Type B pancreatic cell (in vitro differentiated cells): ENCODE measurements around the gene INPP5A. TPM values are rescaled to one million over a fixed set of nuclear protein-coding genes. Genes with fewer than 3 reads are reported as not detected.
"Not testable (repeated sequence)": the region's sequence is repeated elsewhere in the genome, so short reads cannot be mapped to it uniquely, and the experiment has no call there.

ENCODE experiments used
- DNase-seq: peaks from one replicate; pipeline ENCODE4 v3.0.0; 2021; ENCODE audit warnings: mixed read lengths; ENCODE audit not compliant: unreplicated experiment; ENCODE audit errors: extremely low spot score
- H3K27ac Mint-ChIP-seq: 2 replicates; pipeline ENCODE4 v1.8.0; 2021; ENCODE audit warnings: mild to moderate bottlenecking, mixed read lengths
- H3K27me3 Mint-ChIP-seq: 2 replicates; pipeline ENCODE4 v1.8.0; 2021; ENCODE audit warnings: mixed read lengths
- H3K36me3 Mint-ChIP-seq: 2 replicates; pipeline ENCODE4 v1.8.0; 2021; ENCODE audit warnings: mixed read lengths
- H3K4me1 Mint-ChIP-seq: one replicate; pipeline ENCODE4 v1.8.0; 2021; ENCODE audit warnings: mixed read lengths; ENCODE audit not compliant: unreplicated experiment
- H3K4me3 Mint-ChIP-seq: 2 replicates; pipeline ENCODE4 v1.8.0; 2021; ENCODE audit warnings: mild to moderate bottlenecking, mixed read lengths
- H3K9me3 Mint-ChIP-seq: 2 replicates; pipeline ENCODE4 v1.8.0; 2021; ENCODE audit warnings: mixed read lengths
- total RNA-seq: library from RNA; stranded (reverse); gene quantifications from 2 replicates; pipeline ENCODE4 v1.2.1, GENCODE V29; 2021; ENCODE audit warnings: low replicate concordance
- TF ChIP-seq, protein P1 (sequence below): fragments of 200-600 bp; sonication (generic); conservative IDR thresholded peaks from 2 replicates; pipeline ENCODE4 v1.5.0; 2021; ENCODE audit warnings: antibody characterized with exemption, mild to moderate bottlenecking

INPP5A gene
- total RNA-seq, 1 donor from 2014 or later, result 26.6 TPM

DNA sequence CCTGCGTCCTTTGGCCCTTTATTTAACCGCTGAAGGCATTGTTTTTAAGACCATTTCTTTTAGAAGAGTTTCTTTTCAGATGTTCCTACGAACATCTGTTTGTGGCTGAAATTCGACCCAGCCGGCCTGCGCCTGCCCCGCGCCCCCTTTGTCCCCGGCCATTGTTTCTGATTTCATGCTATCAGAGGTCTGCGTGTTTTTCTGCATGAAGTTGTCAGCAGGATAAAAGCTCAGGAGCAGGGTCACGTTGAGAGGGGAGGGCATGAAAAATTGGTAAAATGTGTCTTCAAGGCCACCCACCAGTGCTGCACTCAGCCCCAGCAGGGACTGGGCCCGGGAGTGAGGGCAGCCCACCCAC is 205.2 kb downstream of the INPP5A start:
- peak overlapping the region; percentile 13 for H3K27ac Mint-ChIP-seq
- H3K36me3 Mint-ChIP-seq, result no peaks in the 10 kb centered on the region
- peaks cover 20% of the 10 kb centered on the region for H3K4me1 Mint-ChIP-seq
- peak overlapping the region; percentile 36 for H3K4me3 Mint-ChIP-seq
- no peak for DNase-seq
- TF ChIP-seq, protein P1, sequence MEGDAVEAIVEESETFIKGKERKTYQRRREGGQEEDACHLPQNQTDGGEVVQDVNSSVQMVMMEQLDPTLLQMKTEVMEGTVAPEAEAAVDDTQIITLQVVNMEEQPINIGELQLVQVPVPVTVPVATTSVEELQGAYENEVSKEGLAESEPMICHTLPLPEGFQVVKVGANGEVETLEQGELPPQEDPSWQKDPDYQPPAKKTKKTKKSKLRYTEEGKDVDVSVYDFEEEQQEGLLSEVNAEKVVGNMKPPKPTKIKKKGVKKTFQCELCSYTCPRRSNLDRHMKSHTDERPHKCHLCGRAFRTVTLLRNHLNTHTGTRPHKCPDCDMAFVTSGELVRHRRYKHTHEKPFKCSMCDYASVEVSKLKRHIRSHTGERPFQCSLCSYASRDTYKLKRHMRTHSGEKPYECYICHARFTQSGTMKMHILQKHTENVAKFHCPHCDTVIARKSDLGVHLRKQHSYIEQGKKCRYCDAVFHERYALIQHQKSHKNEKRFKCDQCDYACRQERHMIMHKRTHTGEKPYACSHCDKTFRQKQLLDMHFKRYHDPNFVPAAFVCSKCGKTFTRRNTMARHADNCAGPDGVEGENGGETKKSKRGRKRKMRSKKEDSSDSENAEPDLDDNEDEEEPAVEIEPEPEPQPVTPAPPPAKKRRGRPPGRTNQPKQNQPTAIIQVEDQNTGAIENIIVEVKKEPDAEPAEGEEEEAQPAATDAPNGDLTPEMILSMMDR, result no peak
- H3K9me3 Mint-ChIP-seq, result no peaks in the 10 kb centered on the region
- peaks cover 21% of the 10 kb centered on the region for H3K27me3 Mint-ChIP-seq

DNA sequence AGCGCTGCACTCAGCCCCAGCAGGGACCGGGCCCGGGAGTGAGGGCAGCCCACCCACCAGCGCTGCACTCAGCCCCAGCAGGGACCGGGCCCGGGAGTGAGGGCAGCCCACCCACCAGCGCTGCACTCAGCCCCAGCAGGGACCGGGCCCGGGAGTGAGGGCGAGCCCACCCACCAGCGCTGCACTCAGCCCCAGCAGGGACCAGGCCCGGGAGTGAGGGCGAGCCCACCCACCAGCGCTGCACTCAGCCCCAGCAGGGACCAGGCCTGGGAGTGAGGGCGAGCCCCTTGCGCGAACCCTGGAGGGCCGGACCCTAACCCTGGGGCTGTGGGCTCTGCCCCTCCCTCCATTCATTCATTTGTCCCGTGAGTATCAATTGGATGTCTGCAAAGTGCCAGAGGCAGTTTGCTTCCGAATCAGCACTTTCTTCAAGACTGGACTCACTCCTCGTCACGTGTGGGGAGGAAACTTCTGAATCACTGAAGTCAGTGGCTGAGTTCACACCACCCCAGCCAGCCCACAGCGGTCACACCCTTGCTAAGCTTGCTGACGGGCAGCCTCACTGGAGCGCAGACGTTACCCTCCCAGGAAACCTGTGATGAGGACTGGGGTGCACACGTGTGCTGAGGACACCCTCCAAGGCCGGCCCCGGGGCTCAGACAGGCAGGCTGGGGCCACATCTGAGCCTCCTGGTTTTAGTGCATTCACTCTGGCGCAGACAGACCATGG is 205.8 kb downstream of the INPP5A start:
- not testable (repeated sequence) for H3K4me3 Mint-ChIP-seq, H3K36me3 Mint-ChIP-seq, H3K9me3 Mint-ChIP-seq, DNase-seq, H3K27ac Mint-ChIP-seq
- H3K27me3 Mint-ChIP-seq, result peaks cover 25% of the 10 kb centered on the region
- H3K4me1 Mint-ChIP-seq, result peaks cover 20% of the 10 kb centered on the region

DNA sequence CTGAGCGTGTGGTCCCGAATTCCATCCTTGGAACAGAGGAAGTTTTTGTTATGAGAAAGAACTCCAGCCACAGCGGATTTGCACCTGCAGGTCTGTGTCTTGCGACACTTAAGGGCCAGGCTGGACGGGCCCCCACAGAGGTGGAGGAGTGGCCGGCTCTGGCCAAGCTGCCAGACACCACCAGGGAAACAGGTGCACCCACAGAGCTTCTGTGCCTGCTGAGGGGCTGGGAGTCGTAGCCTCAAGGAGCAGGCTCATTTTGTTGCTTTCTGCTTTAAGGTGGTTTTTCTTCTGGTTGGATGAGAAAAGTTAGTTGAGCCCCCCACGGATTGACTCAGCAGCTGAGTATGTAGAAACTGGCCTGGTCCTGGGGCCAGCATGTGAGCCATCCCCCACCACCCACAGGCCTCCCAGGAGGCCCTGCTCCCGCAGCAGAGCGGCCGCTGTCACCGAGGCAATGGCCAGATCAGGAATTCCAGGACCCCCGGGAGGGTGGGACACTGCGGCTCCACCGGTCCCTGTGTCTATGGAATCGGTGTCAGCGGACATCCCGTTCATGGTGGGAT is 206.4 kb downstream of the INPP5A start:
- no peak for DNase-seq
- H3K4me1 Mint-ChIP-seq, result peaks cover 20% of the 10 kb centered on the region

DNA sequence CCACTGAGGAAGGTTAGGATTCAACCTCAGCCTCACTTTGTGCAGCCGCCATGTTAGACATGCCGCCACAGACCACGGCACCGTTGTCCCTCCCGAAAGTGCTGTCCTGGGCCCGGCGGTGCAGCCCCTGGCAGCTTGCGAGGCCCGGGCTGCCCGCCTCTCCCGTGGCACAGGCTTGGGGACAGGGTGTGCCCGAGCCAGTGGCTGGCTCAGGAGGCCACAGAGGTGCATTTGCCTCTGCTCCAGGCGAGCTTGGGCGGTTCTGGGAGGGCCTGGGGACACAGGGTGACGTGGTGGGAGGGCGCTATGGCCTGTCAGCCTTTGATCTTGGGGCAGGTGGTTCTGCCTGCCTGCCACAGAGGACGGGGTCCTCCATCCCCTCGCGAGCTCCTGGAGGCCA is 207.3 kb downstream of the INPP5A start:
- no peak overlapping the region for H3K4me3 Mint-ChIP-seq
- TF ChIP-seq, protein P1, result no peak
- peaks cover 26% of the 10 kb centered on the region for H3K27me3 Mint-ChIP-seq
- no peak for DNase-seq
- peaks cover 20% of the 10 kb centered on the region for H3K4me1 Mint-ChIP-seq
- H3K9me3 Mint-ChIP-seq, result no peaks in the 10 kb centered on the region
- no peaks in the 10 kb centered on the region for H3K36me3 Mint-ChIP-seq
- no peak overlapping the region for H3K27ac Mint-ChIP-seq

More for the DNA sequence above, 206.4 kb downstream of the INPP5A start:
- H3K4me3 Mint-ChIP-seq, result no peak overlapping the region
- no peaks in the 10 kb centered on the region for H3K9me3 Mint-ChIP-seq
- H3K27me3 Mint-ChIP-seq, result peaks cover 26% of the 10 kb centered on the region
- TF ChIP-seq, protein P1, result no peak
- H3K27ac Mint-ChIP-seq, result no peak overlapping the region
- H3K36me3 Mint-ChIP-seq, result no peaks in the 10 kb centered on the region

DNA sequence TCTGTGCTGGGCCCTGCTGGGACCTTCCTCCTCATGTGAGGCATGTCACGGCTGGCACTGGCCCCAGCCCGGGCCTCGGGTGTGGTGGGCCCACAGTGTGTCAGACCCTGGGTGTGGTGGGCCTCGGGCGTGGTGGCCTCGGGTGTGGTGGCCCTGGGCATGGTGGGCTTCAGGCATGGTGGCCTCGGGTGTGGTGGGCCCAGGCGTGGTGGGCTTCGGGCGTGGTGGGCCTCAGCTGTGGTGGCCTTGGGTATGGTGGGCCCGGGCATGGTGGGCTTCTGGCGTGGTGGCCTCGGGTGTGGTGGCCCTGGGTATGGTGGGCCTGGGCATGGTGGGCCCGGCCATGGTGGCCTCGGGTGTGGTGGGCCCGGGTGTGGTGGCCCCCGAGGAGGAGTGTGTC is 207.9 kb downstream of the INPP5A start:
- no peaks in the 10 kb centered on the region for H3K9me3 Mint-ChIP-seq
- TF ChIP-seq, protein P1, result no peak
- peaks cover 14% of the 10 kb centered on the region for H3K4me1 Mint-ChIP-seq

DNA sequence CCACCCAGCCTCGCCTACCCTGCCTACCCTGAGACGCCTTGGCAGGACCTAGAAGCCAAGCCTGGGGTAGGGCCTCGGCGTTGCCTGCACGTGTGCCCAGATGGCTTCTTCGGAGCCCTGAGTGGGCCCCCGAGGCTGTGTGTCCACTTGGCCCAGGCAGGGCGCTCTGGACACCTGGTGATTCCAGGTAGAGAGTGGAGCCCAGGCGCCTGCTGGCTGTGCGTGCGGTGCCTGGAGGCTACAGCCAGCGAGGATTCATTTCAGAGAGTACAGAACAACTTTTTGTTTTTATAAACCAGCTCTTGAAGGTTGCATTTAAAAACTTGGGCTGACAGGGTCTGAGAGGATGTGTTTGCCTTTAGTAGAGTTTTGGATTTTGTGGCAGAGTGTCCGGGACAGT is 208.4 kb downstream of the INPP5A start:
- Mint-ChIP-seq H3K27ac (no peak overlapping the region), H3K36me3 (no peaks in the 10 kb centered on the region), H3K4me1 (peaks cover 11% of the 10 kb centered on the region), H3K9me3 (no peaks in the 10 kb centered on the region), H3K27me3 (peaks cover 20% of the 10 kb centered on the region), H3K4me3 (no peak overlapping the region)
- DNase-seq, result no peak
- TF ChIP-seq, protein P1, result no peak

More for the DNA sequence above, 207.9 kb downstream of the INPP5A start:
- Mint-ChIP-seq H3K27ac (no peak overlapping the region), H3K36me3 (no peaks in the 10 kb centered on the region), H3K27me3 (peaks cover 20% of the 10 kb centered on the region), H3K4me3 (no peak overlapping the region)
- DNase-seq, result no peak
